Peyer's patch (tissue), 4 donors: ENCODE results near the gene PTPN14. TPM values are rescaled to one million over a fixed set of nuclear protein-coding genes. Genes with fewer than 3 reads are reported as not detected.

Source experiments
- DNase-seq, 3 donors: peaks; one replicate each; pipeline ENCODE4 v3.0.0-alpha.2; 2017 to 2019
- H3K27ac ChIP-seq, 4 donors: fragments of 200-600 bp; sonication (generic); one replicate each; pipeline ENCODE4 v1.5.1; 2016 to 2019
- H3K27me3 ChIP-seq, 2 donors: fragments of 200-600 bp; sonication (generic); one replicate each; pipeline ENCODE4 v1.5.1; 2019
- H3K36me3 ChIP-seq, 3 donors: fragments of 200-600 bp; sonication (generic); one replicate each; pipeline ENCODE4 v1.5.1; 2016 to 2019
- H3K4me1 ChIP-seq, 4 donors: fragments of 200-600 bp; sonication (generic); one replicate each; pipeline ENCODE4 v1.5.1; 2016 to 2019
- H3K4me3 ChIP-seq, 4 donors: fragments of 200-600 bp; sonication (generic); 1 replicate in 3 of 4; 2 replicates in 1 of 4; pipeline ENCODE4 v1.5.1; 2016 to 2019; ENCODE audit warnings: mild to moderate bottlenecking in 1 of 4
- H3K9me3 ChIP-seq, 4 donors: fragments of 200-600 bp; sonication (generic); one replicate each; pipeline ENCODE4 v1.5.1; 2016 to 2019; ENCODE audit warnings: mild to moderate bottlenecking in 1 of 4
- CTCF ChIP-seq, 6 experiments: fragments of 450-650 bp in 4 of 6; fragments of 200-600 bp in 2 of 6; sonication (generic) in 1 of 6; IDR thresholded peaks; one replicate each; pipeline ENCODE4 v1.5.1; 2017 to 2019; ENCODE audit warnings: antibody characterized with exemption in 6 of 6, mild to moderate bottlenecking in 3 of 6, moderate library complexity in 1 of 6
- POLR2A ChIP-seq, 2 donors: fragments of 450-650 bp; IDR thresholded peaks; one replicate each; pipeline ENCODE4 v1.5.1; 2017; ENCODE audit warnings: antibody characterized with exemption in 2 of 2, mild to moderate bottlenecking in 2 of 2, moderate library complexity in 2 of 2
- total RNA-seq, 4 donors: library from RNA; depleted of rRNA; stranded (reverse); fragments of >200 nt; gene quantifications; one replicate each; pipeline ENCODE4 v1.1.0, GENCODE V29; 2016

The PTPN14 gene
- total RNA-seq, 4 donors from 2014 or later, result 1.9 to 6.6 (median 4.2) TPM

- Histone ChIP-seq H3K4me3 (no peak overlapping the region), H3K27me3 (no peaks in the 10 kb centered on the region), H3K9me3 (no peaks in the 10 kb centered on the region), H3K27ac (no peak overlapping the region), H3K4me1 (no peaks in the 10 kb centered on the region), H3K36me3 (peaks cover 0 to 3% (median 0%) of the 10 kb centered on the region in 3 donors)
- TF ChIP-seq CTCF (IDR thresholded peaks at IDR 0.05) (no peak), POLR2A (IDR thresholded peaks at IDR 0.05) (no peak)
- no peak for DNase-seq
Measured at GRCh38 chr1:214349008-214349407, 202.4 kb downstream of the PTPN14 start.

DNA sequence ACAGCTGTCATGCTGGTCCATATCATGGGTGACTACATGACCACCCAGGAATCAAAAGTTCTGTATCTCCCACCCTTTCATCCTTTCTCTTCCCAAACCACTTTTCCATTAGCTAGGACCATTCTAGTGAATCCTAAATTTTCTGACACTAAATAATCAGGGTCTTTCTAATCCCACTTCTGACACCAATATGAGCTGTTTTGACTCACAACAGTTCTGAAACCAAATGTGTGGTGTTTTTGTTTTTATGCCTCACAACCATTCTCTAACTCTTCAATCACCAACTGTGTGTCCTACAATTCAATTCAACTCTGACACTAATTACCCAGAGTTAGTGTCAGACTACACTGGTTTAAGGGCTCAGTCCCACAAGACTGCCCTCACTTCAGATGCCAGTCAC lies 206.5 kb downstream of the PTPN14 start:
- Histone ChIP-seq H3K36me3 (peaks cover 0 to 3% (median 0%) of the 10 kb centered on the region in 3 donors), H3K4me1 (no peaks in the 10 kb centered on the region), H3K27ac (no peak overlapping the region), H3K27me3 (no peaks in the 10 kb centered on the region), H3K9me3 (no peaks in the 10 kb centered on the region), H3K4me3 (no peak overlapping the region)
- no peak for TF ChIP-seq POLR2A (IDR thresholded peaks at IDR 0.05)
- TF ChIP-seq CTCF (IDR thresholded peaks at IDR 0.05), result no peak
- no peak for DNase-seq

DNA sequence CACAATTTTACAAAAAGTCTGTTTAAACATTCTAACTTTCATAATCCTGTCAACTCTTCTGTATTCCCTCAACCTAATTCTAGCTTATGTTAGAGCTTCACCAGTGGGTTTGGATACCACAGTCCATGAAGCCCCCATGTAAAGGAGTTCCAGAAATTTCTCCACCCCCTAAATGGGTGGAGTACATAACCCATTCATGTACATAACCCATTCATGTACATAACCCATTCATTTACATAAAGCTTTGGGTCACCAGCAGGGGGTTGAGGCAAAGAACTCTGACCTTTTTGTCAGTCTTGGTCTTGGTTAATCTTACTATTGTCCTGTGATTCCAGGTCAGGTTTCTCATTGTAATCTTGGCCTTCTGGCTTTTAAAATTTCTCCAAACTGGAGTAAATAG lies 208.9 kb downstream of the PTPN14 start:
- Histone ChIP-seq H3K36me3 (no peaks in the 10 kb centered on the region), H3K4me1 (no peaks in the 10 kb centered on the region), H3K27ac (no peak overlapping the region), H3K4me3 (no peak overlapping the region), H3K9me3 (no peaks in the 10 kb centered on the region), H3K27me3 (no peaks in the 10 kb centered on the region)
- DNase-seq, result no peak
- TF ChIP-seq POLR2A (IDR thresholded peaks at IDR 0.05), result no peak
- no peak for TF ChIP-seq CTCF (IDR thresholded peaks at IDR 0.05)

DNA sequence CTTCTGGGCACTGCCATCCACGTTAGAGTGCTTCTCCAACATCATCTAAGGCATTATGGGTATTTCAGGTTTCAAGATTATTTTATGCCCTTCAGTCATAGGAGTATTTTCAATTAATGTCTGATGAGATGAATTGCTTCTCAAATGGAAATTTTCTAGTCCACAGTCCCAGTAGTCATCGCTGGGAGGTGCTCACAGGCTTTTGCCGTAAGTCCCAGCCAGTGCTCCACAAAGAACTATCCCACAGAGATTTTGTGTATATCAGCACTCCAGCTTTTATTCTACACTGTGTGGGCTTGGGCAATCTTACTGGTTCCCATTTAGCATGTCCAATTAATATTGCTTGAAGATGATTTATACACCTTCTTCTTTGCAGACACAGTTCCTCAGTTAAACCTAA lies 209.5 kb downstream of the PTPN14 start:
- Histone ChIP-seq H3K4me3 (no peak overlapping the region), H3K27ac (no peak overlapping the region), H3K27me3 (no peaks in the 10 kb centered on the region), H3K4me1 (no peaks in the 10 kb centered on the region), H3K9me3 (no peaks in the 10 kb centered on the region), H3K36me3 (no peaks in the 10 kb centered on the region)
- TF ChIP-seq CTCF (IDR thresholded peaks at IDR 0.05) (no peak), POLR2A (IDR thresholded peaks at IDR 0.05) (no peak)
- no peak for DNase-seq

DNA sequence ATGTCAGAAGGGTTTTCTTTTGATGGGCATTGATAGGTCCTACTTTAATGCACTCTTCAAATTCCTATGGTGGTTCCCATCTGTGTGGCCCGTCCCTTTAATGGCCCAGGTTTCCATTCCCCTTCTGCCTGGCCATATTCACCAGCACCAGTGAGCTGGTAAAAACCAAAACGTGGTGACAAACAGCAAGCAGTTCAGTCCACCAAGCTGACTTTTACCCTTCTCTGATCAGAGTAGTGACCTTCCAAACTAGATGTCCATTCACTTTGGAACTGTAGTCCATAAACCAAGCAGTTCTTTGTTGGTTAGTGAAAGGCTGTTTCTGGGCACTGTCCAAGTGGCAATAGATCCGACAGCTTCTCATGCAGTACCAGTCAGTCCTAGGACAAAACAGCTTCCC lies 209.9 kb downstream of the PTPN14 start:
- no peaks in the 10 kb centered on the region for H3K27me3 ChIP-seq
- no peak for TF ChIP-seq POLR2A (IDR thresholded peaks at IDR 0.05)
- TF ChIP-seq CTCF (IDR thresholded peaks at IDR 0.05), result no peak
- DNase-seq, result no peak
- H3K9me3 ChIP-seq, result no peaks in the 10 kb centered on the region
- no peak overlapping the region for H3K27ac ChIP-seq
- H3K4me3 ChIP-seq, result no peak overlapping the region
- no peaks in the 10 kb centered on the region for H3K36me3 ChIP-seq
- H3K4me1 ChIP-seq, result no peaks in the 10 kb centered on the region

DNA sequence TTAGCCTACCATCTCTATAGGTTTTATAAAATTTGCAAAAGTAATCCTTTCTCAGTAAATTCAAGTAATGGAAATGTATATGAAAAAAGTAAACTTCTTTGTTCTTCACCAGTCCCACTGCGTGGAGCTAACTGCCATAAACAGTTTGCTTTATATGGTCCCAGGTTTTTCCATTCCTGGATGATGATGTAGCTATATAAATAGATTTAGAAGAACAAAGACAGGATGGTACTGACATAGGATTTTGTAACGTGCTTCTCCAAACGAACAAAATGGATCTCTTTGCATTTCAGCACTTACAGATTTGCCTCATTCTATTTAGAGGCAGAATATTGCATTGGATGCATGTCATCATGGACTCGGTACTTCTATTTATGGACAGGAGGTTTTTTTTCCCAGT lies 213.2 kb downstream of the PTPN14 start:
- H3K36me3 ChIP-seq, result no peaks in the 10 kb centered on the region
- no peaks in the 10 kb centered on the region for H3K9me3 ChIP-seq

More for the DNA sequence above, 213.2 kb downstream of the PTPN14 start:
- Histone ChIP-seq H3K27ac (peak overlapping the region in 1 of 4 donors; percentile 59), H3K27me3 (no peaks in the 10 kb centered on the region), H3K4me1 (no peaks in the 10 kb centered on the region), H3K4me3 (no peak overlapping the region)
- no peak for DNase-seq
- TF ChIP-seq POLR2A (IDR thresholded peaks at IDR 0.05) (no peak), CTCF (IDR thresholded peaks at IDR 0.05) (no peak)
